SJSA1 (cell line): ENCODE results near the gene NTMT1. TPM values are rescaled to one million over a fixed set of nuclear protein-coding genes. Genes with fewer than 3 reads are reported as not detected.

ENCODE experiments used
- DNase-seq, 2 experiments: peaks; one replicate each; pipeline ENCODE4 v3.0.0-alpha.2; 2015 to 2020; ENCODE audit warnings: low spot score in 2 of 2, low read depth in 1 of 2
- H3K27ac ChIP-seq: fragments of 250-450 bp; sonication (Bioruptor Pico); 2 replicates; pipeline ENCODE4 v1.5.1; 2020; ENCODE audit warnings: mild to moderate bottlenecking, moderate library complexity
- H3K27me3 ChIP-seq: fragments of 250-450 bp; sonication (Bioruptor Pico); replicated peaks from 2 replicates; pipeline ENCODE4 v1.5.1; 2020; ENCODE audit warnings: mild to moderate bottlenecking, moderate library complexity
- H3K36me3 ChIP-seq: fragments of 250-450 bp; sonication (Bioruptor Pico); 2 replicates; pipeline ENCODE4 v1.5.1; 2020; ENCODE audit warnings: mild to moderate bottlenecking
- H3K4me1 ChIP-seq: fragments of 250-450 bp; sonication (Bioruptor Pico); replicated peaks from 2 replicates; pipeline ENCODE4 v1.6.1; 2021; ENCODE audit warnings: mild to moderate bottlenecking
- H3K4me3 ChIP-seq: fragments of 250-450 bp; sonication (Bioruptor Pico); 2 replicates; pipeline ENCODE4 v1.5.1; 2020; ENCODE audit warnings: mild to moderate bottlenecking
- H3K9me3 ChIP-seq: fragments of 250-450 bp; sonication (Bioruptor Pico); replicated peaks from 2 replicates; pipeline ENCODE4 v1.5.1; 2020; ENCODE audit warnings: mild to moderate bottlenecking
- total RNA-seq: library from RNA; depleted of rRNA; stranded (reverse); fragments of >200 nt; shearing (Covaris generic); gene quantifications from 2 replicates; pipeline ENCODE4 v1.2.3, GENCODE V29; 2014

NTMT1 gene
- total RNA-seq, 1 experiment from 2014 or later = 35.9 TPM

DNA sequence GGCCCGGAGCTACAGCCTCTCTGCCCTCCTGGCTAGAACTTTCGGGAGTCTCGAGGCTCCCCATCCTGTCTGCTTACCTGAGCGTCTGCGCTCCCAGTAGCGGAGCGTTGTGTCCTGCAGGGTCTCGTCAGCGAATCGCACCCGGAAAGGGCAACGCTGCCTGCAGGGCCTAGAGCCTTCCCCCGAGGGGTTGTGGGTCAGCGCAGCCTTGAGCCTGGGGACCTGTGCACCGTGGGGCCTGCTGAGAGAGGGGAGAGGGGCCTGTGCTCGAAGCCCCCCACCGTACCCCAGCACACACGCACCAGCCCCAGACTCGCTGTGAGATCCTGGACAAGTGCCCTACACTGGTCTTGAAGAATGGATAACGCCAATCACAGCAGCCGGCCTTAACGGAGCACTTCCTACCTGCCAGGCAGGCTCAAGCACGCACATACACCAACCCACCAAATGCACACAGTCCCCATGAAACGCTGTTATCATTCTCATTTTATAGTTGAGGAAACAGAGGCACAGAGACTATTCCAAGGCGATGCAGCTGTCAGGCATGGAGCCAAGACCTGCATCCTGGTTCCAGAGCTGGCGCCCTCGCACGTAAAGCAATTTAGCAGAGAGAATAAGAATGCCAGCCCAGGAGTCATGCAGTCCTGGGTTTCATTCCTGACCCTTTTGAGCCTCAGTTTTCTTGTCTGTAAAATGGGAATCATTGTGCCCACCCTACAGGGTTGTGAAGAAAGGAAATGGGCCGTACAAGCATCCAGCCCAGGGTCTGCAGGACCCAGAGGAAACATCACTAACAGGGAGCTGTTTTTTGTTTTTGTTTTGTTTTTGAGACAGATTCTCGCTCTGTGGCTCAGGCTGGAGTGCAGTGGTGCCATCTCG lies 10.3 kb upstream of the NTMT1 start:
- Histone ChIP-seq H3K4me1 (peaks cover 22% of the 10 kb centered on the region), H3K36me3 (no peaks in the 10 kb centered on the region), H3K9me3 (no peaks in the 10 kb centered on the region; the same call in 1 of the 2 replicates), H3K4me3 (no peak overlapping the region), H3K27ac (no peak overlapping the region), H3K27me3 (no peaks in the 10 kb centered on the region)
- DNase-seq = no peak

DNA sequence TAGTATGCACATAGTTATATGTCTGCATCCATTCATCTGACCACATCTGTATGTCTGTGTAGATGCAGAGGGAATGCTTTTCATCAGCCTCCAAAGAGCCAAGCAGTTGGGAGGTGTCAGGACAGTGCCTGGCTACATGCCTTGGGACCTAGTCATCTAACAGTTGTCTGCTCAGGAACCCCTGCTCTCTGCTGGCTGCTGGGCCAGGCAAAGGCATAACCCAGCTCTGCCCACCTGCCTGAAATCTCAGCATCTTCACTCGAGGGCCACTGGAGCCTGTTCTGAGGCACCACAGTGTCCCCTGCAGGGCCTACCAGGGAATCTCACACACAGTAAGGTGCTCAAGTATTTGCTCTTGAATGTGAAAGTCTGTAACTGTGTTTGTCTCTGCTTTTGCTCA lies 8.8 kb upstream of the NTMT1 start:
- Histone ChIP-seq H3K9me3 (no peaks in the 10 kb centered on the region; the same call in 1 of the 2 replicates), H3K4me3 (no peak overlapping the region), H3K36me3 (no peaks in the 10 kb centered on the region), H3K27ac (no peak overlapping the region), H3K27me3 (no peaks in the 10 kb centered on the region), H3K4me1 (peaks cover 16% of the 10 kb centered on the region)
- DNase-seq = no peak

DNA sequence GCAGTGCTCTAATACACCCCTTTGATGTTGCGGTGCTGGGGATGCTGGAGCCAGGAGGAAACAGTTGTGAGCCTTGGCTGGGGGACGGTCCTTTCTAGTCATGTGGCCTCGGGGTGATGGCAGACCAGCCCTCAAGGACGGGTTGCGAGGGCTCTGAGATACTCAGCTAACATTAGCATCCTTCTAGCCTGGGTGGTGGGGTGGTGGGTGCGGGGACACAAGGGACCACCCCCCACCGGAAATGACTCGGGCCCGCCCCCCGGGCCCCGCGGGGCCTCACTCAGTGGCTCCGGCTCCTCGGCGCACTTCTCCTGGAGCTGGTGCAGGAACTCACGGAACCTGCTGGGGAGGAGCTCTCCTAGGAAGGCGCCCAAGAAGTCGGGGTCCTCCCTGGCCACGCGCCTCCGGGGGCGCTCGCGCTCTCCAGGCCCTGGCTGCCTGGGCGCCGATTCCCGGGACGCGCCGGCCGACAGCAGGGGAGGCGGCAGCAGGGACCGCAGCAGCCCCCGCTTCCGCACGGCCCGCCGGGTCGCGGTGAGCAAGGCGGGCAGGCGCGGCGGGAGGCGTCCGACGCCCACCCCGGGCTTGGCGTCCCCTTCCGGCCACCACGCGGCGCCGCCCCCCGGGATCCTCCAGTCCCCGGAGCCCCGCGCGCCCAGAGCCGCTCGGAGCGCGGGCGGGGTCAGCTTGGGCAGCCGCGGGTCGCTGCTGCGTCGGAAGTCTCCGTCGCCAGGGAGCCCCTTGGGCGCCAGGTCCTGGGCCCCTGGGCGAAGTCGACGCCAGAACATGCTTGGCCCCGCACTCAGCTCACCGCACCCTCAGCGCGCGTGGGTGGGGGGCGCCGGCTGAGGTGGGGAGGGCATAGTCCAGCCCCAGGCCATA lies 5.9 kb upstream of the NTMT1 start:
- Histone ChIP-seq H3K4me1 (peaks cover 16% of the 10 kb centered on the region), H3K27me3 (no peaks in the 10 kb centered on the region), H3K36me3 (no peaks in the 10 kb centered on the region), H3K4me3 (peak overlapping the region; percentile 52), H3K9me3 (no peaks in the 10 kb centered on the region; the same call in 1 of the 2 replicates), H3K27ac (no peak overlapping the region)
- no peak for DNase-seq

DNA sequence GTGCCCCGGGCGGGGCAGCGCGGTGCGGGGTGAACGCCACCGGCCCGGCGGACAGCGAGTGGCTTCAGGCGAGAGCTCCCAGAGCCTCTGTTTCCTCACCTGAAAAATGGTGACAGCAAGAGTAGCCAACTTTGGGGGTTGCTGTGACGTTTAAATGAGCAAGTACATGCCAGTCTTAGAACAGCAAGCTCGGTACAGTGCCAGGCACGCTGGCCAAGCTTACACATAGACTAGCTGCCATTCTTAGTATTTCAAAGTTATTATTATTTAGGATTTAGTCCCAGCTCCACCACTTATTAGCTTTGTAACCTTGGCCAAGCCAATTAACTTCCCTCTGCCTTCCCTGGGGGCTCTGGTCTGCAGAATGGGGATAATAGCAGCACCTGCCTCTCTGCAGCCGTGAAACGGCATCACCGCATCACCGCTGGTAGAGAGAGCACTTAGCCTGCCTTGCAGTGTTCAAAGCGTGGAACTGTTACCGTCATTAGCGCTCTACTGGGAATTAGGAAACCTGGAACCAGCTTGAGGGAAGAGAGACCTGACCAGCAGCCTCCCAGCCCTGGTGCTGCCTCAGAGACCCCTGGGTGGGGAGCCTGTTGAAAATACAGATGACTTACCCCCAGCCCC lies 5.2 kb upstream of the NTMT1 start, which contains the start of gene C9orf50:
Gene C9orf50, minus strand, starts transcription at position 433 of the 627 bp plus-strand sequence. CDS start 527 bp downstream, outside the sequence.
- Histone ChIP-seq H3K27me3 (no peaks in the 10 kb centered on the region), H3K4me1 (peaks cover 16% of the 10 kb centered on the region), H3K4me3 (peak within 1 kb of the TSS; percentile 52), H3K9me3 (no peaks in the 10 kb centered on the region; the same call in 1 of the 2 replicates), H3K27ac (no peak within 1 kb of the TSS), H3K36me3 (no peaks in the 10 kb centered on the region)
- no peak for DNase-seq

DNA sequence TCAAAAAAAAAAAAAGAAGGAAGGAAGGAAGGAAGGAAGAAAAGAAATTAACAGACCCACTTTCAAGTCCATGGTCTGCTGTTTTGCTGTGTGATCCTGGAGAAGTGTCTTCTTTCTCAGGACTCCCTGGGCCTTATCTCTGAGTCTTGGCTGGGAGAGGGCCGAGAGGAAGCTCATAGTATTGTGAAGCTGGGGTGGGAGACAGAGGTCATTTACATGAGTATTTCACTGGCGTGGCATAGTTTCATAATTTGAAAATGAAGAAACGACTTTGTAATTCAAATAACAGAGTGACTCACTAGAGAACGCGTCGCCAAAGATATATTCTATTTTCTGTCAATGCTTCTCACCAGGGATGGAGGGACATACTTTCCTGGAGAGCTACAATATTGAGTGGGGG lies 2.6 kb upstream of the NTMT1 start:
- Histone ChIP-seq H3K9me3 (no peaks in the 10 kb centered on the region; the same call in 1 of the 2 replicates), H3K27ac (no peak overlapping the region), H3K27me3 (no peaks in the 10 kb centered on the region), H3K4me1 (peaks cover 25% of the 10 kb centered on the region), H3K4me3 (no peak overlapping the region), H3K36me3 (peaks cover 9% of the 10 kb centered on the region)
- DNase-seq = no peak

DNA sequence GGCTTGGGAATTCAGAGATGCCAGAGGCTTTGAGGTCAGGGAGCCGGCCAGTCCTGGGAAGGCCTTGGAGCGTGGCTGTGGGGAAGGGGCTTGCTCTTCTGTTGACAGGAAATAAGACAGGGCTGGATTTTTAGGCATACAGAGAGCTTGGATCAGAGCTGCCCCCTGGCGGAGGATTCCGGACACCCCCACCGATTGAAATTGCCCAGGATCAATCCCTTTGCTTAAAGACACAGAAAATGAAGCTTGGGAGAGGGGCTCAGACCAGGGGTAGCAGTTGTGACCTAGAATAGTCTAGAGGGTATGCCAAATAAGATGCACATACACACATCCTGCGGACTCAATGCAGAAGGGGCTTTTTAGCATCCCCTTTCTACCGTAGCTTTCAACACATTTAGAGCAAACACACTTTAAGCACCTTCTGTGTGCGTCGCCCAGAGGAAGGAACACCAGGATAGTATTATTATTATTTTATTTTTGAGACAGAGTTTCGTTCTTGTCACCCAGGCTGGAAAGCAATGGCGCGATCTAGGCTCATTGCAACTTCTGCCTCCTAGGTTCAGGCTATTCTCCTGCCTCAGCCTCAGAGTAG lies 1.7 kb upstream of the NTMT1 start:
- peaks cover 25% of the 10 kb centered on the region for H3K4me1 ChIP-seq
- H3K36me3 ChIP-seq = peaks cover 19% of the 10 kb centered on the region
- H3K27me3 ChIP-seq = no peaks in the 10 kb centered on the region
- no peak overlapping the region for H3K27ac ChIP-seq
- no peaks in the 10 kb centered on the region for H3K9me3 ChIP-seq
- no peak overlapping the region for H3K4me3 ChIP-seq
- peak in 1 of 2 experiments; percentile 42 for DNase-seq

DNA sequence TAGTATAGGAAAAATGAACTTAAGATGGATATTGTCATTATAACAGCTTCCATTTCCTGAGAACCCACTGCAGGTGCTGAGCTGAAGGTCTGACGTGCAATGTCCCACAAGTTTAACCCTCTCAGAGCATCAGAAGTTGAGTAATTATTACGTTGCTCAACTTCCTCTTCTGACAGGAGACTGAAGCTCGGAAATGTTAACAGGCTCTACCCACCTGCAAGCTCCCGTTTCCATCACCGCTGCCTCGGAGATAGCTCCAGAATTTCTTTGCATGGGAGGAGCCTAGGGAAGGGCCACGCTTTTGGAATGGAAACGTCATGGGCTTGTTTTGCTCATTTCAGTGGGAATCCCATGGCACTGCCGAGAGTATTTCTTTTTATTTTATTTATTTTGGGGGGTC lies 1.0 kb upstream of the NTMT1 start:
- DNase-seq = no peak
- H3K27ac ChIP-seq = no peak overlapping the region

DNA sequence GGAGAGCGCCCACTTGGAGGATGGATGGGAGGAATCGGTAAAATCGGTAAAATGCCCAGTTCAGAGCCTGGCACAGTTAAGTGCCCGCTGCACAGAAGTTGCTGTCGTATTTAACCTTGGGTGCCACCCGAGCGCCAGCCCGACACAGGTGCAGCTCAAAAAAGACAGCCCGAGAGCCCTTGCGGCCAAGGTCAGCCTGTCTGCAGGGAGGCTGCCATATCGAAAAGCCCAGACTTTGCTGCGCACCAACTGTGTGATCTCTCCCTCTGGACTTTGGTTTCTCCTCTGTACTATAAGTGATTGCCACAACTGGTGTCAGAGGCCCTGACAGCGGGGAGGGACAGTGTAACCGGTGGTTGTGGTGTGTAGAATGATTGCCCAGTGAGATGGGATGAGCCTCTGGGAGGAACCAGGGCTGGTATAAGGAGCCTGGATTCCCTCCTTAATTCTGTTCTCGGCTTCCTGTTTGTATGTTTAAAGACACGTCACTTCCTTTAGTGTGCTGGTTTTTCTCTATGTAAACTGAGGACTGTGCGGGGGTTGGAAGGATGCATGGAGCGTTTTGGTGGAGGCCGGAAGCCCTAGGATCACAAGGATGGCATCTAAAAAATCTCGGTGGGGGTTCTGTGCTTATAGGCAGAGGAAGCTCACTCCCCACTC lies 792 bp downstream of the NTMT1 start:
- H3K4me3 ChIP-seq = peak overlapping the region; percentile 76
- peaks cover 26% of the 10 kb centered on the region for H3K4me1 ChIP-seq
- peaks cover 30% of the 10 kb centered on the region for H3K36me3 ChIP-seq
- peak overlapping the region; percentile 87 for H3K27ac ChIP-seq
- H3K27me3 ChIP-seq = no peaks in the 10 kb centered on the region
- DNase-seq = peak; percentile 75 to 76
- no peaks in the 10 kb centered on the region for H3K9me3 ChIP-seq

More for the DNA sequence above, 1.0 kb upstream of the NTMT1 start:
- H3K9me3 ChIP-seq = no peaks in the 10 kb centered on the region
- no peaks in the 10 kb centered on the region for H3K27me3 ChIP-seq
- peaks cover 19% of the 10 kb centered on the region for H3K36me3 ChIP-seq
- peaks cover 22% of the 10 kb centered on the region for H3K4me1 ChIP-seq
- no peak overlapping the region for H3K4me3 ChIP-seq

DNA sequence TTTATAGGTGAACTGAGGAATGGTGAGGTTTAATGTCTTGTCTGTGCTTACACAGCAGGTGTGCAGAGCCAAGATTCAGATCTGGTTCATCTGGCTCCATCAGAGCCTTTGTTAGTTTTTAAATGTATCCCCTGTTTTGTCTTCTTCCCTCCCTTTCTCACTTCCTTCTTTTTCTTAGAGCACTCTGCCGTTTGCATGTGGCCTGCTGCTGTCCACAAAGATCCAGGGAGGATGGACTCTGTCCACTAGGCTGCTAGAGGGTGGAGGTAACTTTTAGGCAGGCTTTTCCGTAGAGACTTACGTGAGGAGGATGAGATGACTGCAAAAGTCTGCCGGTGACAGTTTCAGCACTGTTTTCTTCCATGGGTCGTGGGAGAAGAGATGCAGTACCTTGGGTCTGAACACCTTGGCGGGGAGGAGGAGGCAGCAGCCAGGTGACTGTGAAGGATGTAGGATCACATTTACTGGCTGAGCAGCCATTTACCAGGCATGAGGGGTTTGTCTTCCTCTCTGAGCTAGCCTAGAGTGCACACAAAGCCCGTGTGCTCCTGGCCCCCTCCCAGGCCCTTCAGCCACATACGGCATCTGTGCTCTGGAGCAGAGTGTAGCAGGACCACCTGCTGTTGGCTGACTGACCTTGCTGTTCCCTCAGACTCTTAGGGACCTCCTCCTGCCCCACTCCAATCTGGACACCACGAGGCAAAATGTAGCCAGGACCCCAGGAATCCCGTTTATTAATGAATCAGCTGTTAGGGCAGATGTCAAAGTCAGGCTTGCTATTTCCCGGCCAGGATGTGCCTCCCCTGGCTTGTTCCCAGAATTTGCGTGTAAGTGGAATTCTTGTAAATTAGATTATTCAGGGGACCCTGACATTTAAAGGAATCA lies 1.8 kb downstream of the NTMT1 start:
- Histone ChIP-seq H3K9me3 (no peaks in the 10 kb centered on the region), H3K4me1 (peaks cover 32% of the 10 kb centered on the region), H3K4me3 (peak overlapping the region; percentile 76), H3K36me3 (peaks cover 41% of the 10 kb centered on the region), H3K27me3 (no peaks in the 10 kb centered on the region), H3K27ac (peak overlapping the region; percentile 87; the same call in 1 of the 2 replicates)
- no peak for DNase-seq

DNA sequence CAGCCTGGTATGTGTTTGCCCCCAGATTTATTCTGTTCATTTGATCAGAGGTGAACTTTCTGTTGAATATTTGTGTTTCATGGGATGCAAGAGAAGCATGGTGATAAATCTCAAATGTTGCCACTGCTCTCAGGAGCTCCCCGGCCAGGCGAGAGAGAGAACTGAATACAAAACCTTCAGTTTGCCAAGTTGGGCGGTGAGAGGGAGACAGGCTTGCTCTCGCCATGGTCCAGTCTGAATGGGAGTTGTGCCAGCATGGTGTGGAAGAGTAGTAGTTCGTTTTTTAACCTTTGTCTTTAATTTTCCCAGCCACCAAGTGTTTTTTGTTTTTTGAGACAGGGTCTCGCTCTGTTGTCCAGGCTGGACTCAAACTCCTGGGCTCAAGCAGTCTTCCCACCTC lies 2.7 kb downstream of the NTMT1 start:
- H3K27me3 ChIP-seq = no peaks in the 10 kb centered on the region
- no peak for DNase-seq
- peaks cover 34% of the 10 kb centered on the region for H3K4me1 ChIP-seq
- H3K36me3 ChIP-seq = peaks cover 50% of the 10 kb centered on the region
- H3K27ac ChIP-seq = no peak overlapping the region
- no peaks in the 10 kb centered on the region for H3K9me3 ChIP-seq
- no peak overlapping the region for H3K4me3 ChIP-seq

DNA sequence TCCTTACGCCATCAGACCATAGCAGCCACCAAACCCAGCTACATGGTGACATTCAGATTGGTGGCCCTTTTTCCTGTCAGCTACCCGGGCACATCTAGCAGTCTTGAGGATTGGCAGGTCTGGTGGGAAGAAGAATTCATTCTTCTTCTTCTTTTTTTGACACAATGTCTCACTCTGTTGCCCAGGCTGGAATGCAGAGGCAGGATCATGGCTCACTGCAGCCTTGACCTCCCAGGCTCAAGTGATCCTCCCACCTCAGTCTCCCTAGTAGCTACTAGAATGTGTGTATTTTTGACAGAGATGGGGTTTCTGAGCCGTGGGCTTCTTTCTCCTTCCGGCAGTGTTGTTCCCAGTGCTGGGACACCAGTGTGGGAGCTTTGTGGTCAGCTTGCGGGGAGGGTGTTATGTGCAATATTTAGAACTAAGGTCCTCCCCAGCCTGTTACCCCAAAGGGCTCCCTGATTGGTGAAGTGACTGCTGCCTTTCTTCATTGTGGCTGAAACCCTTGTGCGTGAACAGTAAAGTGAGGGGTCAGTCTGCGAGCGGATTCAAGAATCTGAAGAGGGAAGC lies 3.4 kb downstream of the NTMT1 start:
- H3K27ac ChIP-seq = no peak overlapping the region
- peaks cover 54% of the 10 kb centered on the region for H3K36me3 ChIP-seq
- peaks cover 34% of the 10 kb centered on the region for H3K4me1 ChIP-seq
- no peaks in the 10 kb centered on the region for H3K9me3 ChIP-seq
- DNase-seq = no peak
- no peaks in the 10 kb centered on the region for H3K27me3 ChIP-seq
- no peak overlapping the region for H3K4me3 ChIP-seq
